ENCODE measurements around the gene NAA38.
A peak's percentile ranks its signal among the peaks of the same experiment; 100 is the strongest.
"Not testable (repeated sequence)": the region's sequence is repeated elsewhere in the genome, so short reads cannot be mapped to it uniquely, and the experiment has no call there.

NAA38 gene

GRCh38 chr17:7824021-7824924 lies 33.1 kb downstream of the NAA38 start:
- DNase-seq (ENCODE audit: low read depth, low spot score): no peak

- peak; percentile 75 for DNase-seq (ENCODE audit: low read depth, low spot score)
Observed at GRCh38 chr17:7823581-7824001, 33.8 kb downstream of the NAA38 start.

- DNase-seq (ENCODE audit: low read depth, low spot score): no peak
Observed at GRCh38 chr17:7822126-7822525, 35.2 kb downstream of the NAA38 start.

GRCh38 chr17:7820231-7820630 lies 37.1 kb downstream of the NAA38 start:
- DNase-seq (ENCODE audit: low read depth, low spot score): no peak

GRCh38 chr17:7818746-7819645 lies 38.4 kb downstream of the NAA38 start:
- no peak for DNase-seq (ENCODE audit: low read depth, low spot score)

GRCh38 chr17:7818026-7818425 lies 39.3 kb downstream of the NAA38 start:
- DNase-seq (ENCODE audit: low read depth, low spot score): no peak

GRCh38 chr17:7817643-7817964 lies 39.8 kb downstream of the NAA38 start:
- DNase-seq (ENCODE audit: low read depth, low spot score): no peak

GRCh38 chr17:7816926-7817642 lies 40.3 kb downstream of the NAA38 start:
- peak; percentile 70 for DNase-seq (ENCODE audit: low read depth, low spot score)

- no peak for DNase-seq (ENCODE audit: low read depth, low spot score)
Observed at GRCh38 chr17:7814969-7815368, 42.4 kb downstream of the NAA38 start.

GRCh38 chr17:7811251-7811650 lies 46.1 kb downstream of the NAA38 start:
- DNase-seq (ENCODE audit: low read depth, low spot score): no peak

- DNase-seq (ENCODE audit: low read depth, low spot score): not testable (repeated sequence)
Observed at GRCh38 chr17:7809791-7810343, 47.5 kb downstream of the NAA38 start.

GRCh38 chr17:7809086-7809790 lies 48.1 kb downstream of the NAA38 start:
- no peak for DNase-seq (ENCODE audit: low read depth, low spot score)

GRCh38 chr17:7807206-7807605 lies 50.2 kb downstream of the NAA38 start:
- no peak for DNase-seq (ENCODE audit: low read depth, low spot score)
